ENCODE data around the gene CALHM4. TPM values are rescaled to one million over a fixed set of nuclear protein-coding genes. Genes with fewer than 3 reads are reported as not detected.

CALHM4 gene
- polyA plus RNA-seq, 2 of the 4 experiments (the other 2 are of a cell fraction), result not detected

DNA sequence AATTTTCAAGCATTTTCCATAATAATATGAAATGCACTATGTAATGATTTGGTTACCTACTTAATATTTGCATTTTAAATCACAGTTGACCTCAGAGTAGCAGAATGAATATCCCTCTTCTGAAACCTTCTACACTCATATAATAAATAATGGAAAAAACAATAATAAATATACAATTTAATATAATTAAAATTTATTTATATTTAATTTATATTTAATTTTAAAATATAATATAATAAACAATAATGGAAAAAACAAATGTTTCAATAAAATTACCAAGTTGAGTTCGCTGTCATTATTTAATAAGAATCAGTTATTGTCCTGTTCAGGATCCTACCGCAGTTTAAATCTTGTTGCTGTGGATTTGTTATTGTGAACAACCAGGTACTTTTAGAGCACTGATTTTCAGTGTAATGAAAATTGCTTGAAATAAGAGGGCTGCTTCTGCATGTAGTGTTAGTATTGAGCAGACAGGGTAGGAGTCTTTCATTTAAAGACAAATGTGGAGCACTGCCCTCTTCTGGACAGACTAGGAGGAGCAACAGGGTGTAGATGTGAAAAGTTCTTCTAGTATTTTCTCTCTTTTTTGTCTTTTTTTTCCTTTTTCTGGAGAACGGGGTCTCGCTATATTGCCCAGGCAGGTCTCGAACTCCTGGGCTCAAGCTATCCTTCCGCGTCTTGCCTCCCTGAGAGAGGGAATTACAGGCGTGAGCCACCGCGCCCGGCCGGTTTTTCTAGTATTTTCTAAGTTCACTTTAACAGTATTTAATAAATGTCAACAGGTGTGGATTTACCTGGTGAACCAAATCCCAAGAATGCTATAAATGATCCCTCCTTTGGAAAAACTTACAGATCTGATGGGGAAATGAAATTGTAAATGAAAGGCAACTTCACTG, 21.6 kb upstream of the CALHM4 start (continued):
- TF ChIP-seq, protein P1, sequence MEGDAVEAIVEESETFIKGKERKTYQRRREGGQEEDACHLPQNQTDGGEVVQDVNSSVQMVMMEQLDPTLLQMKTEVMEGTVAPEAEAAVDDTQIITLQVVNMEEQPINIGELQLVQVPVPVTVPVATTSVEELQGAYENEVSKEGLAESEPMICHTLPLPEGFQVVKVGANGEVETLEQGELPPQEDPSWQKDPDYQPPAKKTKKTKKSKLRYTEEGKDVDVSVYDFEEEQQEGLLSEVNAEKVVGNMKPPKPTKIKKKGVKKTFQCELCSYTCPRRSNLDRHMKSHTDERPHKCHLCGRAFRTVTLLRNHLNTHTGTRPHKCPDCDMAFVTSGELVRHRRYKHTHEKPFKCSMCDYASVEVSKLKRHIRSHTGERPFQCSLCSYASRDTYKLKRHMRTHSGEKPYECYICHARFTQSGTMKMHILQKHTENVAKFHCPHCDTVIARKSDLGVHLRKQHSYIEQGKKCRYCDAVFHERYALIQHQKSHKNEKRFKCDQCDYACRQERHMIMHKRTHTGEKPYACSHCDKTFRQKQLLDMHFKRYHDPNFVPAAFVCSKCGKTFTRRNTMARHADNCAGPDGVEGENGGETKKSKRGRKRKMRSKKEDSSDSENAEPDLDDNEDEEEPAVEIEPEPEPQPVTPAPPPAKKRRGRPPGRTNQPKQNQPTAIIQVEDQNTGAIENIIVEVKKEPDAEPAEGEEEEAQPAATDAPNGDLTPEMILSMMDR (IDR thresholded peaks at IDR 0.05), result peak; percentile 67

DNA sequence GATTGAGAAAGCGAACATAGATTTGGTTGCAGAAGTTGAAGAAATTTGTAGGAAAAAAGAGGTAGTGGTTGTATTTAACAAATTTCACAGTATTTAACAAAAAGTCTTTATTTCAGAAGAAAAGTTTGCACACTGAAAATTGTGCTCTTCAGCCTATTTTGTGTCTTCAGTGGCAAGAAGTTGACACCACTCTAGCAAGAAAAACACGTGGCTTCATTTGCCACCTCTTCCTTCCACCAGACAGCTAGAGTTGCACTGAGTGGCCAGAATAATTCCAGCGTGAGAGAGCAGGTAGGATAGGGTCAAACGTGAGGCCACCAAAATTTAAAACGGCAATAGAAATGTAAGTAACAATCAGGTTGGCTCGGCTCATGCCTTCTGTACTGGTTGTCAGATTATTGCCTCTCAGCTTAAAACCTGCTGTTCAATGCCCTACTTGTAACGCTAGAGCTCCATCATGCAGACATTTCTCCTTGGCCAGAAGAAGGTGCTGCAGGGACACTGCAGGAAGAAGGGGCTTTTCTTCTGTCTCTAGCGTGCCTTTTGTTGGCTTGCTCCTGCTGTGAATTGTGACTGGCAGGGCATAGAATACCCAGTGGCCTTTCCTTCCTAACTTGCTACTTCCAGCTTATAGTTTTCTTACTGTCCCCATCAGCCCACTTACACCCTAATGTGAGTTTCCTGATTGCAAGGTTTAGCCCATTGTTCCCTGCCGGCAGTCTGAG, 20.2 kb upstream of the CALHM4 start:
- DNase-seq (ENCODE audit: low read depth in 1 of 2, low spot score in 1 of 2), result peak in 1 of 2 experiments; percentile 18
- no peak overlapping the region for H3K27ac ChIP-seq
- 66% methylated on average over 9 of the region's 9 CpGs for WGBS (ENCODE audit: missing lambda C conversion rate)
- ChIA-PET CTCF (interaction anchor here (1.3 to 4.2 kb wide), 8 partner anchors 21 to 265 kb away, joined by 3 to 34 read pairs (median 12); partner anchors contain the start of gene CALHM5), POLR2A (no interaction called here)
- H3K4me3 ChIP-seq, result no peak overlapping the region
- FAIRE-seq, result no peak
- H3K9me3 ChIP-seq, result no peaks in the 10 kb centered on the region
- ATAC-seq, result peak; percentile 56 to 71; a peak in 5 of 6 replicates
- TF ChIP-seq POLR2A (IDR thresholded peaks at IDR 0.05; ENCODE audit: low read length) (no peak), EP300 (IDR thresholded peaks at IDR 0.05) (no peak), POLR2AphosphoS2 (conservative IDR thresholded peaks at IDR 0.05; ENCODE audit: low read length) (no peak), TFCP2L1 (CRISPR knock-in tag; IDR thresholded peaks at IDR 0.05) (no peak), RAD21 (conservative IDR thresholded peaks at IDR 0.05 in 1 of 2, IDR thresholded peaks at IDR 0.05 in 1 of 2) (no peak), MAZ (IDR thresholded peaks at IDR 0.05; ENCODE audit: borderline replicate concordance, low read depth, low read length) (no peak), PHF8 (IDR thresholded peaks at IDR 0.05; ENCODE audit: borderline replicate concordance, low read depth) (no peak), RCOR1 (IDR thresholded peaks at IDR 0.05; ENCODE audit: low read depth, low read length) (no peak), JUNB (IDR thresholded peaks at IDR 0.05) (no peak), CBX2 (IDR thresholded peaks at IDR 0.05; ENCODE audit: borderline replicate concordance, low read depth) (no peak), HEYL (CRISPR knock-in tag; IDR thresholded peaks at IDR 0.05) (no peak), ZNF302 (CRISPR knock-in tag; IDR thresholded peaks at IDR 0.05) (no peak), JUN (IDR thresholded peaks at IDR 0.05) (no peak)
- TF ChIP-seq, protein P2, sequence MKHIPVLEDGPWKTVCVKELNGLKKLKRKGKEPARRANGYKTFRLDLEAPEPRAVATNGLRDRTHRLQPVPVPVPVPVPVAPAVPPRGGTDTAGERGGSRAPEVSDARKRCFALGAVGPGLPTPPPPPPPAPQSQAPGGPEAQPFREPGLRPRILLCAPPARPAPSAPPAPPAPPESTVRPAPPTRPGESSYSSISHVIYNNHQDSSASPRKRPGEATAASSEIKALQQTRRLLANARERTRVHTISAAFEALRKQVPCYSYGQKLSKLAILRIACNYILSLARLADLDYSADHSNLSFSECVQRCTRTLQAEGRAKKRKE (CRISPR knock-in tag; IDR thresholded peaks at IDR 0.05; ENCODE audit: low read depth), result no peak
- TF ChIP-seq, protein P1 (IDR thresholded peaks at IDR 0.05), result no peak
- TF ChIP-seq, protein P3, sequence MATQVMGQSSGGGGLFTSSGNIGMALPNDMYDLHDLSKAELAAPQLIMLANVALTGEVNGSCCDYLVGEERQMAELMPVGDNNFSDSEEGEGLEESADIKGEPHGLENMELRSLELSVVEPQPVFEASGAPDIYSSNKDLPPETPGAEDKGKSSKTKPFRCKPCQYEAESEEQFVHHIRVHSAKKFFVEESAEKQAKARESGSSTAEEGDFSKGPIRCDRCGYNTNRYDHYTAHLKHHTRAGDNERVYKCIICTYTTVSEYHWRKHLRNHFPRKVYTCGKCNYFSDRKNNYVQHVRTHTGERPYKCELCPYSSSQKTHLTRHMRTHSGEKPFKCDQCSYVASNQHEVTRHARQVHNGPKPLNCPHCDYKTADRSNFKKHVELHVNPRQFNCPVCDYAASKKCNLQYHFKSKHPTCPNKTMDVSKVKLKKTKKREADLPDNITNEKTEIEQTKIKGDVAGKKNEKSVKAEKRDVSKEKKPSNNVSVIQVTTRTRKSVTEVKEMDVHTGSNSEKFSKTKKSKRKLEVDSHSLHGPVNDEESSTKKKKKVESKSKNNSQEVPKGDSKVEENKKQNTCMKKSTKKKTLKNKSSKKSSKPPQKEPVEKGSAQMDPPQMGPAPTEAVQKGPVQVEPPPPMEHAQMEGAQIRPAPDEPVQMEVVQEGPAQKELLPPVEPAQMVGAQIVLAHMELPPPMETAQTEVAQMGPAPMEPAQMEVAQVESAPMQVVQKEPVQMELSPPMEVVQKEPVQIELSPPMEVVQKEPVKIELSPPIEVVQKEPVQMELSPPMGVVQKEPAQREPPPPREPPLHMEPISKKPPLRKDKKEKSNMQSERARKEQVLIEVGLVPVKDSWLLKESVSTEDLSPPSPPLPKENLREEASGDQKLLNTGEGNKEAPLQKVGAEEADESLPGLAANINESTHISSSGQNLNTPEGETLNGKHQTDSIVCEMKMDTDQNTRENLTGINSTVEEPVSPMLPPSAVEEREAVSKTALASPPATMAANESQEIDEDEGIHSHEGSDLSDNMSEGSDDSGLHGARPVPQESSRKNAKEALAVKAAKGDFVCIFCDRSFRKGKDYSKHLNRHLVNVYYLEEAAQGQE (IDR thresholded peaks at IDR 0.05), result no peak
- TF ChIP-seq, protein P4, sequence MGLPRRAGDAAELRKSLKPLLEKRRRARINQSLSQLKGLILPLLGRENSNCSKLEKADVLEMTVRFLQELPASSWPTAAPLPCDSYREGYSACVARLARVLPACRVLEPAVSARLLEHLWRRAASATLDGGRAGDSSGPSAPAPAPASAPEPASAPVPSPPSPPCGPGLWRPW (IDR thresholded peaks at IDR 0.05), result no peak
- TF ChIP-seq, protein P5, sequence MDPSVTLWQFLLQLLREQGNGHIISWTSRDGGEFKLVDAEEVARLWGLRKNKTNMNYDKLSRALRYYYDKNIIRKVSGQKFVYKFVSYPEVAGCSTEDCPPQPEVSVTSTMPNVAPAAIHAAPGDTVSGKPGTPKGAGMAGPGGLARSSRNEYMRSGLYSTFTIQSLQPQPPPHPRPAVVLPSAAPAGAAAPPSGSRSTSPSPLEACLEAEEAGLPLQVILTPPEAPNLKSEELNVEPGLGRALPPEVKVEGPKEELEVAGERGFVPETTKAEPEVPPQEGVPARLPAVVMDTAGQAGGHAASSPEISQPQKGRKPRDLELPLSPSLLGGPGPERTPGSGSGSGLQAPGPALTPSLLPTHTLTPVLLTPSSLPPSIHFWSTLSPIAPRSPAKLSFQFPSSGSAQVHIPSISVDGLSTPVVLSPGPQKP (IDR thresholded peaks at IDR 0.05; ENCODE audit: low read depth, low read length), result no peak
- TF ChIP-seq, protein P6, sequence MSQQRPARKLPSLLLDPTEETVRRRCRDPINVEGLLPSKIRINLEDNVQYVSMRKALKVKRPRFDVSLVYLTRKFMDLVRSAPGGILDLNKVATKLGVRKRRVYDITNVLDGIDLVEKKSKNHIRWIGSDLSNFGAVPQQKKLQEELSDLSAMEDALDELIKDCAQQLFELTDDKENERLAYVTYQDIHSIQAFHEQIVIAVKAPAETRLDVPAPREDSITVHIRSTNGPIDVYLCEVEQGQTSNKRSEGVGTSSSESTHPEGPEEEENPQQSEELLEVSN (IDR thresholded peaks at IDR 0.05; ENCODE audit: borderline replicate concordance, low read depth), result no peak
- TF ChIP-seq, protein P7, sequence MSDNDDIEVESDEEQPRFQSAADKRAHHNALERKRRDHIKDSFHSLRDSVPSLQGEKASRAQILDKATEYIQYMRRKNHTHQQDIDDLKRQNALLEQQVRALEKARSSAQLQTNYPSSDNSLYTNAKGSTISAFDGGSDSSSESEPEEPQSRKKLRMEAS (IDR thresholded peaks at IDR 0.05), result no peak
- H3K4me1 ChIP-seq, result peaks cover 8% of the 10 kb centered on the region
- H3K4me2 ChIP-seq, result no peak overlapping the region
